Transverse colon (tissue), 3 donors: ENCODE measurements around the gene ARHGEF40.

Experiments
- EP300 ChIP-seq: sonication (generic); formaldehyde crosslinking; IDR thresholded peaks from one replicate; pipeline ENCODE4 v1.6.1; 2017; ENCODE audit warnings: antibody characterized with exemption, low read depth
- POLR2A ChIP-seq: fragments of 450-650 bp; IDR thresholded peaks from one replicate; pipeline ENCODE4 v1.6.1; 2016; ENCODE audit warnings: antibody characterized with exemption, mild to moderate bottlenecking, moderate library complexity
- TF ChIP-seq, protein P1 (sequence below), 5 experiments: fragments of 200-600 bp in 3 of 5; fragments of 450-650 bp in 2 of 5; sonication (generic) in 3 of 5; IDR thresholded peaks; 1 replicate in 2 of 5; 2 replicates in 3 of 5; pipeline ENCODE4 v1.5.1; 2016 to 2017; ENCODE audit warnings: antibody characterized with exemption in 5 of 5, inconsistent platforms in 3 of 5, mild to moderate bottlenecking in 2 of 5, moderate library complexity in 1 of 5

DNA sequence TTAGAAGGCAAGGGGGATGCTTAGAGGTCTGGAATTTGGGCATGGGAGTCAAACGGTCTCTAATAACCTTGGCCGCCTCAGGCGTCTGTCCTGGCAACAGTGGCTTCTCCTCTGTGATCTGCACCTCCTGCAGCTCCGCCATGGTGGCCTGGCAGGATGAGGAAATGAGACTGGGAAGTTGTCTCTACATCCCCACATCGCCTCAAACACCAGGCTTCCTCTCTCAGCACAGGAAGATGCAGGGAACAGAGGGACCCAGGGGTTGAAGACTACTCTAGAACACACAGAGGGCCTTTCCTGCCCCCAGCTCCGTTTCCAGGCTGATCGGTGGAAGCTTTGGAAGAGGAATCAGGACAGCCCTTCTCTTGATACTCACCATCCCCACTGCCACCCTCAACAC lies 46.9 kb upstream of the ARHGEF40 start:
- TF ChIP-seq POLR2A = no peak
- TF ChIP-seq, protein P1, sequence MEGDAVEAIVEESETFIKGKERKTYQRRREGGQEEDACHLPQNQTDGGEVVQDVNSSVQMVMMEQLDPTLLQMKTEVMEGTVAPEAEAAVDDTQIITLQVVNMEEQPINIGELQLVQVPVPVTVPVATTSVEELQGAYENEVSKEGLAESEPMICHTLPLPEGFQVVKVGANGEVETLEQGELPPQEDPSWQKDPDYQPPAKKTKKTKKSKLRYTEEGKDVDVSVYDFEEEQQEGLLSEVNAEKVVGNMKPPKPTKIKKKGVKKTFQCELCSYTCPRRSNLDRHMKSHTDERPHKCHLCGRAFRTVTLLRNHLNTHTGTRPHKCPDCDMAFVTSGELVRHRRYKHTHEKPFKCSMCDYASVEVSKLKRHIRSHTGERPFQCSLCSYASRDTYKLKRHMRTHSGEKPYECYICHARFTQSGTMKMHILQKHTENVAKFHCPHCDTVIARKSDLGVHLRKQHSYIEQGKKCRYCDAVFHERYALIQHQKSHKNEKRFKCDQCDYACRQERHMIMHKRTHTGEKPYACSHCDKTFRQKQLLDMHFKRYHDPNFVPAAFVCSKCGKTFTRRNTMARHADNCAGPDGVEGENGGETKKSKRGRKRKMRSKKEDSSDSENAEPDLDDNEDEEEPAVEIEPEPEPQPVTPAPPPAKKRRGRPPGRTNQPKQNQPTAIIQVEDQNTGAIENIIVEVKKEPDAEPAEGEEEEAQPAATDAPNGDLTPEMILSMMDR (IDR thresholded peaks at IDR 0.05) = no peak
- TF ChIP-seq EP300 = no peak
